ENCODE measurements around the gene C2orf72.
"Not testable (repeated sequence)": the region's sequence is repeated elsewhere in the genome, so short reads cannot be mapped to it uniquely, and the experiment has no call there.

DNA sequence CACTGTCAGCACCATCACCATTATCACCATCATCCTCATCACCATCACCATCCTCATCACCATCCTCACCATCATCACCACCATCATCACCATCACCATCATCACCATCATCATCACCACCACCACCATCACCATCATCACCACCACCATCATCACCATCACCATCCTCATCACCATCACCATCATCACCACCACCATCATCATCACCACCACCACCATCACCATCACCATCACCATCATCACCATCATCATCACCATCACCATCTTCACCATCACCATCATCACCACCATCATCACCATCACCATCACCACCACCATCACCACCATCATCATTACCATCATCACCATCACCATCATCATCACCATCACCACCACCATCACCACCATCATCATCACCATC lies 32.4 kb upstream of the C2orf72 start:
- TF ChIP-seq CTCF (conservative IDR thresholded peaks at IDR 0.05); EZH2 (IDR thresholded peaks at IDR 0.05; ENCODE audit: low read depth): not testable (repeated sequence)

Data from PC-9 (cell line).